ENCODE results near the gene OLFML2B.

- TF ChIP-seq, protein P1, sequence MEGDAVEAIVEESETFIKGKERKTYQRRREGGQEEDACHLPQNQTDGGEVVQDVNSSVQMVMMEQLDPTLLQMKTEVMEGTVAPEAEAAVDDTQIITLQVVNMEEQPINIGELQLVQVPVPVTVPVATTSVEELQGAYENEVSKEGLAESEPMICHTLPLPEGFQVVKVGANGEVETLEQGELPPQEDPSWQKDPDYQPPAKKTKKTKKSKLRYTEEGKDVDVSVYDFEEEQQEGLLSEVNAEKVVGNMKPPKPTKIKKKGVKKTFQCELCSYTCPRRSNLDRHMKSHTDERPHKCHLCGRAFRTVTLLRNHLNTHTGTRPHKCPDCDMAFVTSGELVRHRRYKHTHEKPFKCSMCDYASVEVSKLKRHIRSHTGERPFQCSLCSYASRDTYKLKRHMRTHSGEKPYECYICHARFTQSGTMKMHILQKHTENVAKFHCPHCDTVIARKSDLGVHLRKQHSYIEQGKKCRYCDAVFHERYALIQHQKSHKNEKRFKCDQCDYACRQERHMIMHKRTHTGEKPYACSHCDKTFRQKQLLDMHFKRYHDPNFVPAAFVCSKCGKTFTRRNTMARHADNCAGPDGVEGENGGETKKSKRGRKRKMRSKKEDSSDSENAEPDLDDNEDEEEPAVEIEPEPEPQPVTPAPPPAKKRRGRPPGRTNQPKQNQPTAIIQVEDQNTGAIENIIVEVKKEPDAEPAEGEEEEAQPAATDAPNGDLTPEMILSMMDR (IDR thresholded peaks at IDR 0.05): peak; percentile 75 to 88 (median 85)
- no peak for TF ChIP-seq POLR2A (IDR thresholded peaks at IDR 0.05)
Observed at GRCh38 chr1:162056043-162056442, 32.4 kb upstream of the OLFML2B start.

Data from uterus (tissue), 2 donors.